Left cardiac atrium (tissue), 4 donors: ENCODE results near the gene CAPNS1. TPM values are rescaled to one million over a fixed set of nuclear protein-coding genes. Genes with fewer than 3 reads are reported as not detected.

Source experiments
- ATAC-seq, 2 donors: fragments of 200-7000 bp; cut with Tn5 transposase; one replicate each; pipeline ENCODE4 v1.9.1; 2020; ENCODE audit warnings: mild to moderate bottlenecking in 2 of 2, moderate library complexity in 2 of 2
- DNase-seq: peaks from one replicate; pipeline ENCODE4 v3.0.0-alpha.2; 2020
- intact Hi-C, 2 donors: fragments of 100-400 bp; cut with DNase I; formaldehyde crosslinking; loops; one replicate each; pipeline versions ENCODE4 v1.14.1 to v1.15.1; 2022 to 2023
- long read RNA-seq: library from polyadenylated mRNA; unstranded; transcript quantifications from one replicate; pipeline ENCODE4 v2.0.0, GENCODE V29; 2021
- total RNA-seq, 2 donors: library from RNA; stranded (reverse); fragmentation: NEBNext Ultra II Directional; extraction: Animal tissue kit (Norgen Biotek cat#: 25700); gene quantifications; one replicate each; pipeline ENCODE4 v1.2.1, GENCODE V29; 2021
- donor health status: DM: no; HTN: yes; CAD: no.
- donor health status: DM: no; HTN: yes; CAD: no; lungs with severe emphysema.
- donor health status: DM: yes; HTN: yes; CAD: no.
- donor health status: Dilated cardiomyopathy.

Gene CAPNS1
- 100 to 1,000 TPM; 614 TPM for total RNA-seq
- long read RNA-seq, partial matches to known transcripts = 2 of 3 reads
- long read RNA-seq, other reads (novel, unspliced or antisense) = 1 of 3 reads

GRCh38 chr19:36139473-36140303, at the start of gene CAPNS1:
TSS of gene CAPNS1 (plus strand) at chr19:36140066. CDS start at chr19:36141012, 946 bp downstream.
- DNase-seq = peak; percentile 99
- ATAC-seq = peak; percentile 93
- intact Hi-C loops = no loop called here

GRCh38 chr19:36090910-36091695, 48.8 kb upstream of the CAPNS1 start:
- ATAC-seq (no peak), DNase-seq (no peak)
- intact Hi-C loops = no loop called here

GRCh38 chr19:36092566-36092965, 47.3 kb upstream of the CAPNS1 start:
- ATAC-seq = no peak
- intact Hi-C loops = no loop called here
- no peak for DNase-seq

DNA sequence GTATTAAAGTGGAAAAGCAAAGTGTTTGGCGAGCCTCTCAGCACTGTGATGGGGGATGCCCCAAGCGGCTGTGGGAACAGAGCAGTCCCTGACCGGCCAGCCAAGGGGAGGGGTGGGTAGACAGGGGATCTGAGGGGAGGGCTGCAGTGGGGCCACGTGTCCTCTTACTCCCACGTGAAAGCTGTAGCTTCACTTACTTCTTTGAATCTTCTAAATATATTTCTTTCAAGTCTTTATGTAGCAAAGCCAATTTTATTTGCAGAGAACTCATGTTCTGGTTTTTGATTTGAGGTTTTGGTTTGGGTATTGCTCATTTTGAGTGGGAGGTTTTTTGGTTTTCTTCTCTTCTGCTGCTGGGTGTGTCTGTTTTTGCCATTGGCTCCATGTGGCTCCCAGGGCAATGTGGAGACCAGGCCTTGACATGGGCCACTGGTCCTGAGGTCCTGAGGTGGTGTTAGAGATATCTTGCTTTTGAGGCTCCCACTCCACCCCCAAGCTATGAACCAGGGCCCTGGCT, 46.7 kb upstream of the CAPNS1 start:
- DNase-seq = no peak
- no peak for ATAC-seq
- intact Hi-C loops = no loop called here

GRCh38 chr19:36093687-36094086, 46.2 kb upstream of the CAPNS1 start:
- intact Hi-C loops = no loop called here
- peak; percentile 76 to 77 for ATAC-seq
- DNase-seq = no peak

DNA sequence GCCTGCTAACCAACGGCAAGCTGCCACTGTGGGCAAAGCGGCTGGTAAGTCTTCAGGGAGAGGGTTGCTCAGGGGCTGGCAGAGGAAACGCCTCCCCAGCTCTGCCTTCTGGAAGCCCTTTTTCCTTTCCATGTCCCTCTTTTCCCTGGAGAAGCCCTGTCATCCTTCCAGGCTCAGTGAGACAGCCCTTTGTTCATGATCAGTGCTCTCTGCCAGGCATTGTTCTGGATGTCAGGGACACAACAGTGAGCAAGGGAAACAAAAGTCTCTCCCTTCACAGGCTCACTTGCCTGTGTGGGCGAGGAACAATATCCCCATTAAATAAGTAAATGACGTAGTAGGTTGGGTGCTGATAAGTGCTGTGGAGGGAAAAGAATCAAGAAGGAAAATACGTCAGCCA, 42.8 kb upstream of the CAPNS1 start:
- intact Hi-C loops = no loop called here
- no peak for ATAC-seq
- DNase-seq = no peak

GRCh38 chr19:36099166-36099785, 40.6 kb upstream of the CAPNS1 start:
- ATAC-seq (peak; percentile 5 to 20), DNase-seq (no peak)
- intact Hi-C loops = no loop called here

DNA sequence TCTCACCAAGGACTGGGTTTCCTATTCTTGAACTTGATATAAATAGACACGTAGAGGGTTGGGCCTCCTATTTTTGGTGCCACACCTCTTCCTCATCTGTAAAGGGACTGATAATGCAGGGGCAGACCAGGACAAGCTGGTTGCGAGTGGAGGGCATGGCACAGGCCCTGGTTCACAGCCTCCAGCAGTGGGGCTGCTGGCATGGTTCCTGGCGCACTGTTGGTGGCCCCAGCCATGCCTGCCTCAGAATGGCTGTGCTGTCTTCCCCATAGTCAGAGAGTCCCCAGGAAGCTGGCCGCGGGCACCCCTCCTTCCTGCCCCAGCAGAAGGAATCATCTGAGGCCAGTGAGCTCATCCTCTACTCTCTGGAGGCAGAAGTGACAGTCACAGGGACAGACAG, 39.4 kb upstream of the CAPNS1 start:
- intact Hi-C loops = no loop called here
- ATAC-seq = peak; percentile 87 to 88
- peak; percentile 52 for DNase-seq

DNA sequence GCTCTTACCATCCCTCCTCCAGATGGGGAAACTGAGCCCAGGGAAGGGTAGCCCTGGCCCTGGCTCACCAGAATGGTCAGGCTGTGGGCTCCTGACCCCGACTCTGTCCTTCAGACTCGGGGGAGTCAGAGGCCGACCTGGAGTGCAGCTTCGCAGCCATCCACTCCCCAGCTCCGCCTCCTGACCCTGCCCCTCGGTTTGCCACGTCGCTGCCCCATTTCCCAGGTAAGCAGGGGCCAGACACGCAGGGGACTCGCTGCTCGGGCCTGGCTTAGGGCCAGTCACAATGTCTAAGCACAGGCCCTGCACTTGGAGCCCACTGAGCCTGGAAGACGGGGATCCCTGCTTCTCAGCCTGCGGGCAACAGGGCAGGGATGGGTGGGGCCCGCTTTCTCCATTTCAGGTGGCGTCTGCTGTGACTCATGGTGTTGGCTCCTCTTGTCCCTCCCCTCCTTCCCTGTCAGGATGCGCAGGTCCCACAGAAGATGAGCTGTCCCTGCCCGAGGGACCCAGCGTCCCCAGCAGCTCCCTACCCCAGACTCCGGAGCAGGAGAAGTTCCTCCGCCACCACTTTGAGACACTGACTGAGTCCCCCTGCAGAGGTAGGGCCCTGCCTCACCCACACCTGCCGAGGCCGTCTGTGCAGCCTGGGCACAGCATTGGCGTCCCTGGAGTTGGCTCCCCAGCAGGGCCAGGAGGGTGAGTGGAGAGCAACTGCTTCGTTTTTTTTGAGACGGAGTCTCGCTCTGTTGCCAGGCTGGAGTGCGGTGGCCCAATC, 38.1 kb upstream of the CAPNS1 start:
- no peak for DNase-seq
- intact Hi-C loops = no loop called here
- no peak for ATAC-seq

DNA sequence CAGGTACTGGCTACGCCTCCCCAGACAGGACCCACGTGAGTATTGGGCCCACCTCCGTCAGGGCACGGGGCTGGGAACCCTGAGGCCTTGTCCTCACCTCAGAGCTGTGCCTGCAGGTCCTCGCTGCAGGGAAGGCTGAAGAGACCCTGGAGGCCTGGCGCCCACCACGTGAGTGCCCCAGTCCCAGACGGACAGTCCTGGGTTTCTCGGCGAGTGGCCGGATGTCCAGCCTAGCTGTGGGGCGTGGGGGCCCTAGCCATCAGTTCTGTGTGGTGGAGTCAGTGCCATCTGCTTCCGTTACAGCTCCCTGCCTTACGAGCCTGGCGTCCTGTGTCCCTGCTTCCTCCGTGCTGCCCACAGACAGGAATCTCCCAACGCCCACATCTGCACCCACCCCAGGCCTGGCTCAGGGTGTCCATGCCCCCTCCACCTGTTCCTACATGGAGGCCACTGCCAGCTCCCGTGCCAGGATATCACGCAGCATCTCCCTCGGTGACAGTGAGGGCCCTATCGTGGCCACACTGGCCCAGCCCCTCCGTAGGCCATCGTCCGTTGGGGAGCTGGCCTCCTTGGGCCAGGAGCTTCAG, 36.7 kb upstream of the CAPNS1 start:
- intact Hi-C loops = no loop called here
- DNase-seq (no peak), ATAC-seq (no peak)

DNA sequence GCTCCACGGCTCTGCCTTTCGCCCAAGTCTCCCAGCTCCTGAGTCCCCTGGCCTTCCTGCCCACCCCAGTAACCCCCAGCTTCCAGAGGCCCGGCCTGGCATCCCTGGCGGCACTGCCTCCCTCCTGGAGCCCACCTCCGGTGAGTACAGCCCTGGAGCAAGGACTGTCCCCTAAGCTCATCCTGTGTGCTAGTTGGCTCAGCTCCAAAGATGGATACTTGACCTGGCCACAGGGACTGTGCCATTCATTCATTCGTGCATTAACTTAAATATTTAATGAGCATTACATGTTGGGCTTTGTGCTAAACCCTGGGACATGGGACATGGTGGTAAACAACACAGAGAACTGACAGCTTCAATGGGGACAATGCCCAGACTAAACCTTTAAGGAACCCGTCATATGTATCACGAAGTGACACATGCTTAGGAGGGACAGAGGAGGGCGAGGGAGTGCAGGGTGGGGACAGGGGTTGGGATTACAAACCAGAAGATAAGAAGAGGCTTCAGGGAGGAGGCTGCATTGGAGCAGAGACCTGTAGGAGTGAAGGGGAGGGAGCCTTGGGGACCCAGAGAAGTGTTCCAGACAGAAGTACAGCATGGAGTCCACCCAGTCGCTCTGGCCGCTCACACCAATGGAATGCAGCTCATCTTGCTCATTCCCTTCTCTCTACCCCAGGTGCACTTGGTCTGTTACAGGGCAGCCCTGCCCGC, 35.9 kb upstream of the CAPNS1 start:
- DNase-seq = no peak
- intact Hi-C loops = no loop called here
- ATAC-seq = no peak

- DNase-seq = no peak
- intact Hi-C loops = no loop called here
- no peak for ATAC-seq
Measured at GRCh38 chr19:36106441-36106840, 33.4 kb upstream of the CAPNS1 start.

DNA sequence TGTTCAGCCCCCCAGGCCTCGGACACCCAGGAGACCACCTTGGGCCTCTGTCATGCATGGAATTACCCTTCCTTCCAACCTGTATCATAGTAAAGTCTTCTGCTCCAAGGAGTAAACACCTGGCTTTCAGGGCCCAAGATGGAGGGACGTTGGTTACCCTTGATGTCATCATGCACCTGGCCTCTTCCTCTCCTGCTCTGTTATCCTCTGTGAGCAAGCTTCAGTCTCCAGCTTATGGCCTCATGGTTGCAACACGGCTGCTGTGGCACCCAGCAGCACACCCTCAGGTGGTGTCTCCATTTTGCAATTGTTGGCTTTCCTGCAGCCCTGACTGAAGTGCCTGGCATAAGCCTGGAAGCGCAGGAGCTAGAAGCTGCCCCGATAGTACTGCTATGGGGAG, 32.9 kb upstream of the CAPNS1 start:
- intact Hi-C loops = no loop called here
- ATAC-seq (no peak), DNase-seq (no peak)

GRCh38 chr19:36108684-36109083, 31.2 kb upstream of the CAPNS1 start:
- intact Hi-C loops = no loop called here
- DNase-seq (no peak), ATAC-seq (no peak)

DNA sequence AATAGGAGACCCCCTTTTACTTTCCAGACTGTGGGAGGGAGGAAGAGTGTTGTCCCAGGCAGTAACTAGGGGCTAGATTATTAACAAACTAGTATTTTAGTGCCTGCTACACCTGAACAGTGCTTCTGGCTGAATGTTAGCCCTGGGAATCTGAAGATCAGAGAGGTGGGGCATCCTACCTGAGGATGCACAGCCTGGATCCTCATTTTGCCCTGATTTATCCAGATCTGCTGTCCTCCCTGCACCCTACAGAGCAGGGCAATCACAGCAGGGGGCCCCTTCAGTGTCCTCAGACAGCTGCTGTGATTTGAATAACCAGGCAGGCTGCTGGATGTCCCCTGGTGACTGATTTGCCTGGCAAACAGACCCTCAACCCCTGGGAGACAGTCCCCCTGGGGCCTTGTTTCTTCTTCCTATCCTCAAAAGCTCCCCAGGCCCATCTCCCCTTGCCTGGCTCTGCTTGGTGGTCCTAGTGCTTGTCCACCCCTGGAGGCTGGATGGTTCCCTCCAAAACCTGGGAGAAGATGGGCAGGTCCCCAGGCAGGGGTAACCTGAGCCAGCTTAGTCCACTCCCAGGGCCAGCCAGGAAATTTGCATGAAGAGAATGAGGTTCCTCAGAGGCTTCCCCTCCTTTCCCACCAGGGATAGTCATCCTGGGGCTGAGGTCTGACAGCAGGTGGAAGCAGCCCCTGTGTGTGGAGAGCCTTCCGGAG, 29.2 kb upstream of the CAPNS1 start, which contains the start of gene OVOL3:
OVOL3 (plus strand) TSS at position 657 of the 713 bp plus-strand sequence. CDS start 60 bp downstream, outside the sequence.
- DNase-seq = no peak
- intact Hi-C loops = loop anchor here (10.0 kb wide), 2 partner anchors 46 to 56 kb away; partner anchors contain the start of genes THAP8 (in 1 of the 2) and WDR62 (in 1 of the 2)
- ATAC-seq = no peak

- ATAC-seq = no peak
- intact Hi-C loops = loop anchor here (10.0 kb wide), 2 partner anchors 46 to 56 kb away; partner anchors contain the start of genes THAP8 (in 1 of the 2) and WDR62 (in 1 of the 2)
- no peak for DNase-seq
Measured at GRCh38 chr19:36111200-36111539, 28.7 kb upstream of the CAPNS1 start.

- DNase-seq (no peak), ATAC-seq (no peak)
- intact Hi-C loops = loop anchor here (10.0 kb wide), 2 partner anchors 48 to 58 kb away; partner anchors contain the start of genes THAP8 (in 1 of the 2) and WDR62 (in 1 of the 2)
Measured at GRCh38 chr19:36112678-36113077, 27.2 kb upstream of the CAPNS1 start.
